B cell (primary cell): ENCODE measurements around the gene RNF130.

Source experiments
- CTCF ChIP-seq: fragments of 200-600 bp; IDR thresholded peaks from one replicate; pipeline ENCODE4 v1.8.0; 2022; ENCODE audit warnings: antibody characterized with exemption, mild to moderate bottlenecking
- EZH2 ChIP-seq: IDR thresholded peaks from 2 replicates; pipeline ENCODE4 v1.6.1; 2012; ENCODE audit warnings: borderline replicate concordance, low read depth, mild to moderate bottlenecking, moderate library complexity, low read length; ENCODE audit not compliant: insufficient read depth, poor library complexity, severe bottlenecking

DNA sequence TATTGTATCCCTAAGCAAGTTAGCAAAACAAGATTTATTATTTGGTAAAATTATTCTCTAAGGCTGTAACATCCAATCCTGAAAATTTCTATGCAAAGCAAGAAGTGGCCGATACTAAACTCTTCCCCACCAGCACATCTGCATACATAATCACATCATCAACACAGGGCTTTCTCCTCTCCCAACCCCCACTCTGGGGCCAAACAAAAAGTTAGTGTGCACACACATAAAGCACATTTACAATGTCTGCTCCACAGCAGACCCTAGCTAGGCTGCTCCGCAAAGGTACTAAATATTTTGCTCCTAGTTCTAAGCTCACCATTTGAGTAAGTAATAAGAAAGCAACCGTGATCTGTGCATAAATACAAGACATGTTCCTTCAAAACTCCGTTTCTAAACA lies 3.6 kb downstream of the RNF130 start:
- TF ChIP-seq CTCF (no peak), EZH2 (no peak)
